ENCODE results near the gene TEX12.

GRCh38 chr11:112172362-112172994 lies 5.3 kb downstream of the TEX12 start:
- TF ChIP-seq CTCF (IDR thresholded peaks at IDR 0.05; ENCODE audit: borderline replicate concordance, extremely low read depth, low read length, poor library complexity, severe bottlenecking) (no peak), EZH2 (IDR thresholded peaks at IDR 0.05; ENCODE audit: borderline replicate concordance, low read depth, low read length, severe bottlenecking) (no peak)

Data from DND-41 (cell line).